ENCODE results near the gene PGF.

The PGF gene

GRCh38 chr14:74915826-74916225, 39.6 kb downstream of the PGF start:
- no peak for DNase-seq

GRCh38 chr14:74915426-74915825, 40.0 kb downstream of the PGF start:
- no peak for DNase-seq

- peak; percentile 75 for DNase-seq
Measured at GRCh38 chr14:74913986-74914573, 41.3 kb downstream of the PGF start.

- DNase-seq, result no peak
Measured at GRCh38 chr14:74913393-74913910, 41.9 kb downstream of the PGF start.

DNA sequence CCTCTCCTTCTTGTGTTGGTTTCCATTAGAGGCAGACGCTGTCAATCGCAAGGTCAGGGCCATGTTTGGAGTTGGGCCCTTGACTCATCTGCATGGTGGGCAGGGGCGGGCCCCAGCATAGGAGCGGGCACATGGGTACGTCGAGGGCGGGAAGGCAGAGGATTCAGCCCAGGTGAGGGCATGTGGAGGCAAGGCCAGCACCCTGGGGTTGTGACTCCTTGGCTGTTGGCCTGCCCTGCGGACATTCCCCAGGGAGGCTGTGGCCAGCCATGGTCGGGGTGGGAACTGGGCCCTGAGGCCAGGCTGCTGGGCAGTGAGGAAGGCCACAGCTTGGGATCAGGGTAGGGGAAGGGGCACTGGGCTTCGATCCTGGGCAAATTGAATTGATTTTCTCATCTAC, 42.6 kb downstream of the PGF start:
- no peak for DNase-seq

- DNase-seq, result no peak
Measured at GRCh38 chr14:74912111-74912510, 43.3 kb downstream of the PGF start.

DNA sequence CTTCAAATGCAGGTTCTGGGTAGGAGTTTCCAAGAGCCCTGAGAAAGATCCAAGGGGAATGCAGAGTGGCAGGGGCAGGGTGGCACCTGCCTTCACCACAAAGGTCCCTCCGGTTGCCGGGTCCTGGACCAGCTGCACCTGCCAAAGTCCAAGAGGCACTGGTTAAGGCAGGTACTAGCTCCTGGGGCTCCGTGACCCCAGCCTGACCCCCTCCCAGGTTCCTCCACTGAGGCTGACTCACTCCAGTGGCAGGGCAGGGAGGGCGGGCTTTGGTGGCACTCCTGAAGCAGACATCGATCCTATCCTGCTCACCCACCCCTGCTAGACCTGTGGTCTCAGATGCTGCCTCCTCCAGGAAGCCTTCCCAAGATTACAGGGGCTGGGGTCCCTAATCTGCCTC, 43.7 kb downstream of the PGF start:
- DNase-seq, result no peak

DNA sequence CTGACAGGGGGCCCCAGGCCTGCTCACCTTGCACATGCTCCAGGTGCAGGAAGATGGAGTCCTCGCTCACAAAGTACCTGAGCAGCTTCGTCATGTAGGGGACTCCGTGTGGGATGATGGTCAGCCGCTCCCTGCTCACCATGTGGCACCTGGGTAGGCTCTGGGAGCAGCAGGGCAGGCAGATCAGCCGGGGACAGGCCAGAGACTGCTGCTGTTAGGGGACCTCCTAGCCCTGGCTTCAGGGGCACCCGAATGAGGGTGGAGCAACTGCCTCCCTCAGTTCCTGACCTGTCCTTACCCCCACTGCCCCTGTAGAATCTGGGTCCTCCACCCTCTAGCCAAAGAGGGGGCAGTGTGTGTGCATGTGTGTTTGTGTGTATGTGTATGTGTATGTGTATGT, 44.2 kb downstream of the PGF start:
- DNase-seq, result no peak

- no peak for DNase-seq
Measured at GRCh38 chr14:74910556-74910955, 44.8 kb downstream of the PGF start.

GRCh38 chr14:74909911-74910310, 45.5 kb downstream of the PGF start:
- no peak for DNase-seq

GRCh38 chr14:74909501-74909900, 45.9 kb downstream of the PGF start:
- no peak for DNase-seq

GRCh38 chr14:74908861-74909341, 46.5 kb downstream of the PGF start:
- DNase-seq, result no peak

DNA sequence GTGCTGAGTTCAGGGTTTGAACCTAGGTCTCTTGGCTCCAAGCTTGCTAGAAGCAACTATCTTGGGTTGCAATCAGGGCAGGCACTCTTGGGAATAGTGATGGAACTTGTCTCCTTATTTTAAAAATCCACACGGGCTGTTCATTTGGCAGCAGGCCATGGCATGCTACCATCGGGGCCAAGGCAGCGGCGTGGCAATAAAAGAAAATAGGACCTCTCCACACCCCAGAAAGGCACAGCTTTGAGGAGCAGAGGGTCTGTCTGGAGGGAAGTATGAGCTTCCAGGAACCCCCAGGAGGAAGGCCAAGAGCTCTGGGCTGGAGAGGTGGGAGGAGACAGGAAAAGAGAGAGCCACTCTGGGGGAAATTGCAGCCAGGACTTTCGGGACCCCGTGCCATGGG, 47.7 kb downstream of the PGF start:
- DNase-seq, result no peak

DNA sequence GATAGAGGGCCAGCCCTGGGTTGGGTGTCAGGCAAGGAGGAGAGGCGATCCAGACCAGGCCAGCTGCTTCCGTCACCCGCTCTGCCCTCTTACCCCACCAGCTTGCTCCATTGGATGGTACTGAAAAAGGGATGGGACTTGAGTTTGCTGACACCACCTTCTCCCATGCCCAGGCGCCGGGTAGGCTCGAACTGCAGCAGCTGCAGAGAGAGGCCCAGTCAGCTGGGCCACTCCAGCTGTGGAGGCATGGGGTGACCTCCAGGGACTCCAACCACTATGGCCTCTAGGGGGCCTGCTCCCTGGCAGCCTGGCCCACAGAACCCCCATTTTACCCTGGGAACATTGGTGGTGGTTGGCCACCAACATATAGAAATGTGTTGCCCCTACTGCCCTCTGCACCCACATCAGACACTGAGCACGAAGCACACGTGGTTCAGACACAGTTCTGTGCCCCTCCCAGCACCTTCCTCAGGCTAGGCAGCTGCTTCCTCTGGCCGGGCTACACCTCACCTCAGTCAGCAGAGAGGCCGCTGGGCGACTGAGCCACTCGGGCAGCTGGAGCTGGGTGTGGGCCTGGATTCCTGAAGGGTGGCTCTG, 48.4 kb downstream of the PGF start:
- DNase-seq, result peak; percentile 54

DNA sequence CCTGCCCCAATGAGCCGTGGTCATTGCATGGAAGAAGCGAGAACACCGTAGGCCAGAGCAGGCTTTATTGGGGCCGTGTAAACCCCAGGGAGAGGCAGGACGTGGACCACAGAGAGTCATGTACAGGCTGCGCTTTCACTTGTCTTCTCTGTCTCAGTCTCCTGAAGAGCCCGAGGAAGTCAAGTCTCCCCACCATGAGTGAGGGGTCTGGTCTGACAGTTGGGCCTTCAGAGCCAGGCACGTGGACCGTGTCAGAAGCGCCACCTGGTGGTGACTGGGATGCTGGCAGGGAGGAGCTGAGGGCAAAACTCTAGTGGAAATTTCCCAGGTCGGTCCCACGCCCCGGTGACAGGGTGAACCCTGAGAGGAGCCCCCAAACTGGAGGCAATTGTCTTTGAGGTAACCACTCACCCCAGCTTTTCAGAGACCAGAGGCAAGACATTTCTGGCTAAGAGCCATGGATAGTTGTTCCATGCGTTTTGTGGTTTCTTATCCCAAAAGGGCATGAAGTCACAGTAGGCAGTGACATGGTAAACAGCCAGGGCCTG, 49.7 kb downstream of the PGF start:
- peak; percentile 86 for DNase-seq

DNA sequence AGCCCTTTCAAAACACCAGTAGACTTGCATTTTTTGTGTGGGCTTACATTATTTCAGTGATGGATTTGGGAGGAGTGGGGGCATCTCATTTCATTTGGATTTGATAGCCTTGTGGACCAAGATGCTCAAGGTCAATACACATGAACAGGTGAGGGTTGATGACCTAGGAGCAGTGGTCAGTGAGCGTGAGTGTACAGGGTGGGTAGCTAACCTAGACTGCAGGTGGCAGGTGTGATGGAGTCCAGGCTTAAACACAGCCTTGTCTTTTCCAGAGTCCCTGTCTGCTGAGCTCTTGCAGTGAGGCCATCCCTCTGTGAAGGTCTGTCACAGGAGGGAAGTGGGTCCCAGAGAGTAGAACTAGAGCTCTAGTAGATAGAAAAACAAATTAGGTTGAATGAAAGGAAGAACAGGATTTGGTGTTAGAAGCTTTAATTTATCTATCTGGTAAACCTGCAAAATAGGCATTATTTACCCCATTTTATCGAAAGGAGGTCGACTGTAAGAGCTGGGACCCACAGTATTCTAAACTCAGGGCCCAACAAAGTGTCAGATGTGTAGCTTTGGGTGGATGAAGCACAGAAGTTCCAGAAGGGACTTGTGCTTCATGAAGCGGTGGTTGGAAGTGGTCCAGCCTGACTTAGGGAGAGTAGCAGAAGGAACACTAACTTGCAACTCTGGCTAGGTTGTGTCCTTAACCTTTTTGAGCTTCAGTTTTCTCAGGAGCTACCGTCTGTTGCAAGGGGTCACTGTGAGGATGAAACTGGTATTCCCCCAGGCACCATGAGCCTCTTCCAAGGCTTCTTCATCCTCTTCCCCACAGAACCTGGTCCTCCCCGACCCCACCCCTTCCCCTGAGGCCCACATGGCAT, 50.5 kb downstream of the PGF start:
- DNase-seq, result peak; percentile 24

DNA sequence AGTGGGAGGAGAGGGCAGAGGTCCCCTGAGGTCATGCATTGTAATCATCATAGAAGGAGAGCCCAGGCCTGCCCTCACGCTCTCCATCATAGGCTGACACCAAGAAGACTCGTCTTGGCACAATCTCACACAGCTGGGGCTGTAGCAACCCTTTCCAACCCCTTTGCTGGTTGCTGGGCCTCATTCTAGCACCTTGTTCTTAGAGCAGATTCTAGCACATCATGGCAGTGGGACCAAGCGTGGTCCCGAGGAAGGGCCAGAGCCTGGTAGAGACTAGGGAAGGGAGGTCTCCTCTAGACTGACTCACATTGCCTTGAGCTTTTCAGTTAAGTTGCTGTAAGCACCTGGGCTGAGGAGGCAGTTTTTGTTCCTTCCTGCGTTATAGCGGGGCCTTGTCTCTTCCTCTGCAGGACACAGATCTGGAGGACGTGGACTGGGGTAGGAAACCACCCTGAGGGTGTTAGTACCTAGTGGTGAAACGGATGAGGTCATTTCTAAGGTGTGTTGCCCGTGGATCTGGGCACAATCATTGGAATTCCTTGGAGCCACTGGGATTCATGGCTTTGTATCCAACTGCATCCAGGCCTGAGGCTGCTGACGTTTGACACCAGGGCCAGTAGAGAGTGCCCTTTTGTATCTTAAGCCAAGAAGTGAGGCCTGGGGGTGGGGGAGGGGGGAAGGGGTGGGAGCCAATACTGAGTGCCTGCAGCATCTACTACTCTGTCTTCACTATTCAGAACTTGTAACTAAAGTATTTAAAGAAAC, 52.3 kb downstream of the PGF start:
- no peak for DNase-seq

GRCh38 chr14:74898694-74899093, 56.7 kb downstream of the PGF start:
- no peak for DNase-seq

DNA sequence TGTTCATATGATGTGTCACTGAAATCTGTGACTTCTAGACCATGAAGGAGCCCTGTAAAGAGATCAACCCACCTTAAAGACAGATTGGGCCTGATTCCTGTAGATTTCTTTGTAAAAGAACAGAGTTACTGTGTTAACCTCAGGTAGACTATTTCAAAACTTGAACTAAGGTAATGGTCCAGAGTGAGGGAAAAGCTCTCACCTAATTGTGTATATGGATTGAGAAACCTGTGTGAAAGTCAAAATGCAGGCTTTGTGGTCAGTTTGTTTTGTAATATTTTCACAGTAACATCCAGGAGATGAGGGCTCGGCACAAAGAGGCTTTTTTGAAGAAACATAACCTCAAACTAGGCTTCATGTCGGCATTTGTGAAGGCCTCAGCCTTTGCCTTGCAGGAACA, 57.3 kb downstream of the PGF start:
- no peak for DNase-seq

- no peak for DNase-seq
Measured at GRCh38 chr14:74897642-74898041, 57.8 kb downstream of the PGF start.

DNA sequence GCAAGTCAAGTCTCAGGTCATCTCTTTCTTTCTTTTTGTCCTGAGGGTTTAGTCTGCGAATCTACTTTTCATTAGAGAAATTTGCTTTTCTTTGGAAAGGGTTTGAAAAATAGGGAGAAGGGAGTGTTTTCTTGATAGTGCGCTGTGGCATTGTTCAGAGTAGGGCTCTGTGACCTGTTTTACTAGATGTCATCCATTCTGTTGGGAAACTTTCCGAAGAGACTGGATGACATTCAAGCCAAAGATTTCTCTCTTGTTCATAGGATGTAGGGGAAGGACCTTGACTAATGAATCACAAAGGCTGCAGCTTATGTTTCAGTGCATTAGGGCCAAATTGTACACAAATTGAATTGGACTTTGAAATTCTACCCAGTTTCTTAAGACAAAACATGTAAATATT, 59.0 kb downstream of the PGF start:
- no peak for DNase-seq

- DNase-seq, result no peak
Measured at GRCh38 chr14:74893614-74894091, 61.7 kb downstream of the PGF start.

DNA sequence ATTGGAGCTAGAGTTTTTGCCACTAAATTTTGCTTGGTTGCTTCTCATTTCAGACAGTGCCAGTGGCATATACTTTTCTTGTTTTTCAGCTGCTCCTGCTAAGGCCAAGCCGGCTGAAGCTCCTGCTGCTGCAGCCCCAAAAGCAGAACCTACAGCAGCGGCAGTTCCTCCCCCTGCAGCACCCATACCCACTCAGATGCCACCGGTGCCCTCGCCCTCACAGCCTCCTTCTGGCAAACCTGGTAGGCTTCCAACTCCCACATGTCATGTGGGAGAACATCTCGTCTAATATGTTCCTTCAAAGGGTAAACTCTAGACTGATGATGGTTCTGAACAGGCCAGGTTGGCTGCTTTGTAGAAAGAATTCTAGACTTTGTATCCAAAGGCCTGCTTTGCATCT, 62.7 kb downstream of the PGF start:
- no peak for DNase-seq
